Epithelial cell of esophagus (primary cell): ENCODE data around the gene TFCP2L1.
A peak's percentile ranks its signal among the peaks of the same experiment; 100 is the strongest.
"Not testable (repeated sequence)": the region's sequence is repeated elsewhere in the genome, so short reads cannot be mapped to it uniquely, and the experiment has no call there.

Source experiments
- DNase-seq: peaks from one replicate; pipeline ENCODE4 v3.0.0; 2010; ENCODE audit warnings: low read depth
- H3K4me3 ChIP-seq: 2 replicates; pipeline ENCODE4 v1.5.1; 2011; ENCODE audit warnings: mild to moderate bottlenecking, low read length, control low read depth
- CTCF ChIP-seq: IDR thresholded peaks from 2 replicates; pipeline ENCODE4 v1.5.1; 2011; ENCODE audit warnings: low read depth, mild to moderate bottlenecking, low read length, control low read depth, inconsistent platforms; ENCODE audit not compliant: insufficient read depth; ENCODE audit errors: missing control alignments

Gene TFCP2L1

GRCh38 chr2:121304941-121305340 is 19.9 kb upstream of the TFCP2L1 start:
- no peak for TF ChIP-seq CTCF
- no peak overlapping the region for H3K4me3 ChIP-seq
- DNase-seq = no peak

- peak; percentile 16 for DNase-seq
- no peak for TF ChIP-seq CTCF
- no peak overlapping the region for H3K4me3 ChIP-seq
Observed at GRCh38 chr2:121303531-121304263, 18.7 kb upstream of the TFCP2L1 start.

GRCh38 chr2:121301190-121301589 is 16.2 kb upstream of the TFCP2L1 start:
- not testable (repeated sequence) for H3K4me3 ChIP-seq, DNase-seq

GRCh38 chr2:121298476-121298875 is 13.5 kb upstream of the TFCP2L1 start:
- TF ChIP-seq CTCF = no peak
- DNase-seq = no peak
- H3K4me3 ChIP-seq = no peak overlapping the region

DNA sequence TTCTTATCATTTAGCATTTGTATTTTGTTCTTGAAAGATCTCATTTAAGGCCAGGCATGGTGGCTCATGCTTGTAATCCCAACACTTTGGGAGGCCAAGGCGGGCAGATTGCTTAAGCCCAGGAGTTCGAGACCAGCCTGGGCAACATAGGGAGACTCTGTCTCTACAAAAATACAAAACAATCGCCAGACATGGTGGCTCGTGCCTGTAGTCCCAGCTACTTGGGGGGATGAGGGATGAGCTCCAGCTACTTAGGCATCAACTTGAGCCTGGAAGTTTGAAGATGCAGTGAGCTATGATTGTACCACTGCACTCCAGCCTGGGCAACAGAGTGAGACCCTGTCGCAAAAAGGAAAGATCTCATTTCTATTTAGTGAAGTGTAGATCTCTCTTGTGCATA is 12.9 kb upstream of the TFCP2L1 start:
- DNase-seq, H3K4me3 ChIP-seq: not testable (repeated sequence)

DNA sequence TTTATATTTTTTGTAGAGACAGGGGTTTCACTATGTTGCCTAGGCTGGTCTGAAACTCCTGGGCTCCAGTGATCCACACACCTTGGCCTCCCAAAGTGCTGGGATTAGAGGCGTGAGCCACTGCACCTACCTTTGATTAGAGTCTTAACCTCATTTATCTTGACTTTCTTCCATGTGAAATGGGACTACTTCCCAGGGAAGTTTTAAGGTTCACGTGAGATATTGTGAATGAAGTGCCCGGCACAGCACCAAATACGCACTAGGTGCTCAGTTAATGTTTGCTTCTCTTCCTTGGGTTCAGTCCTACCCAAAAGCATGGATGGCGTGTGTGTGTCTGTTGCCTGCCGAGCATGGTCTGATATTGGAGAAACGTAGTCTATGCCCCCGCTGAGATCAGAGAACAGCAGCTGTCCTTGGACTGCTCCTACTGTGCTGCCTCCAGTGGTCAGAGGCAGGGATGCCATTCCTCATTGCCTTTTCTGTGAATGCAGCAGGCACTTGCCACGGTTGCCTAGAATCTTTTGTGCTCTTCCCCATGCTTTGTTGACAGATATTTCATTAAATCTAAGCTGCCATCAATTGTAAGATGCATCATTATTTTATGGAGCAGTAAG is 12.3 kb upstream of the TFCP2L1 start:
- peak; percentile 88 for TF ChIP-seq CTCF
- peak; percentile 54 for DNase-seq
- no peak overlapping the region for H3K4me3 ChIP-seq

DNA sequence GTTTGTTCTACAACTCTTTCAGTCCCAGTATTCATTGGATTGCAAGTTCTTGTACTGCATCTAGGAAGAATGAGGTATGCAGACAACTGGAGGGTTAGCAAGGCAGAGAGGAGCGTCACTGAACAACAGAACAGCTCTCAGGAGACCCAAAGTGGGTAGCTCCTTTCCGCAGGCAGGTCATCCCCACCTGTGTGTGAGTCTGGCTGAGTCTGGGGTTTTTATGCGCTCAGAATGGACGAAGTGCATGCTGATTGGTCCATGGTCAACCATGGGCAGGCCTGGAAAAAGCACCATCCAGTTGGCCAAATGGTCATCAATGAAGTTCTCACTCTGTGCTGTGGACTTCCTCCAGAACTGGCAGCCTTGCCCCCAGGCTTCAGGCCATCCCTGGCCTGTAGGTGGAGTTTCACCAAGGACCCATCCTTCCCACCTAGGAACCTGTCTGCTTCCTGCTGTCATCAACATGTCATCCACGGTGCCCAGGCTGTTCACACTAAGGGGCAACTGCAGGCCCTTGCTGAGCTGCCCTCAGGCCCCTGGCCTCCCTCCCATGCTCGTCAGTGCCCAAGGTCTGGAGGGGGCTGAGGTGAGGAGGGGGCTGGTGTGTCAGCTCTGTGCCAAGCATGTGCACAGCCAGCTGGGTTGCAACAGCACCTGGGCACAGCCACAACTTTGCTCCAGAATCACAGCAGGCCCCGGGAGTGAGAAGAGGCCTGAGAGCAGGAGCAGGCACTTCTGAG is 11.1 kb upstream of the TFCP2L1 start:
- no peak for TF ChIP-seq CTCF
- no peak for DNase-seq
- no peak overlapping the region for H3K4me3 ChIP-seq
